Stimulated activated CD4-positive, alpha-beta T cell treated with anti-CD3 and anti-CD28 coated beads, Interleukin-1b, Interleukin-23, amount 100 ng/mL, for 24 hours (primary cell): ENCODE data around the gene FAM184A.
"Not testable (repeated sequence)": the region's sequence is repeated elsewhere in the genome, so short reads cannot be mapped to it uniquely, and the experiment has no call there.

Experiments used
- DNase-seq, 4 experiments: peaks; one replicate each; pipeline ENCODE4 v3.0.0-alpha.2; 2020; ENCODE audit warnings: low read depth in 4 of 4, low spot score in 1 of 4

Gene FAM184A

GRCh38 chr6:119097815-119098361, 19.4 kb upstream of the FAM184A start:
- not testable (repeated sequence) for DNase-seq

GRCh38 chr6:119096721-119097565, 18.5 kb upstream of the FAM184A start:
- DNase-seq, result no peak

- DNase-seq, result no peak
These were observed 11.8 kb upstream of the FAM184A start for GRCh38 chr6:119090256-119090655.

GRCh38 chr6:119084784-119085183, 6.3 kb upstream of the FAM184A start:
- no peak for DNase-seq

GRCh38 chr6:119083007-119083406, 4.5 kb upstream of the FAM184A start:
- no peak for DNase-seq

- no peak for DNase-seq
These were observed 882 bp upstream of the FAM184A start for GRCh38 chr6:119079283-119079809.

GRCh38 chr6:119077643-119078375, 655 bp downstream of the FAM184A start:
- DNase-seq, result peak in 2 of 4 experiments; percentile 19 to 22

GRCh38 chr6:119077391-119077642, 1.1 kb downstream of the FAM184A start:
- DNase-seq, result no peak

GRCh38 chr6:119076576-119077390, 1.7 kb downstream of the FAM184A start:
- no peak for DNase-seq

- no peak for DNase-seq
These were observed 2.3 kb downstream of the FAM184A start for GRCh38 chr6:119076173-119076572.

GRCh38 chr6:119075200-119075981, 3.1 kb downstream of the FAM184A start:
- no peak for DNase-seq

- DNase-seq, result no peak
These were observed 5.0 kb downstream of the FAM184A start for GRCh38 chr6:119073307-119074051.

- no peak for DNase-seq
These were observed 6.9 kb downstream of the FAM184A start for GRCh38 chr6:119071576-119071975.

- no peak for DNase-seq
These were observed 11.4 kb downstream of the FAM184A start for GRCh38 chr6:119067091-119067490.

- no peak for DNase-seq
These were observed 11.9 kb downstream of the FAM184A start for GRCh38 chr6:119066517-119066916.

GRCh38 chr6:119065955-119066354, 12.5 kb downstream of the FAM184A start:
- DNase-seq, result no peak

- DNase-seq, result no peak
These were observed 13.1 kb downstream of the FAM184A start for GRCh38 chr6:119065382-119065781.

GRCh38 chr6:119063491-119063890, 15.0 kb downstream of the FAM184A start:
- no peak for DNase-seq

GRCh38 chr6:119061215-119061614, 17.2 kb downstream of the FAM184A start:
- no peak for DNase-seq
